Pons (tissue), 1 donor: ENCODE measurements around the gene KDM4C.

ENCODE experiments used
- DNase-seq: peaks from one replicate; pipeline ENCODE4 v3.0.0-alpha.2; 2016; ENCODE audit warnings: low spot score

Gene KDM4C

GRCh38 chr9:7211657-7212056 lies 453.9 kb downstream of the KDM4C start:
- DNase-seq = no peak

- peak; percentile 93 for DNase-seq
Measured at GRCh38 chr9:7212101-7212500, 454.3 kb downstream of the KDM4C start.

GRCh38 chr9:7216004-7216841 lies 458.4 kb downstream of the KDM4C start:
- DNase-seq = no peak

- DNase-seq = no peak
Measured at GRCh38 chr9:7223981-7224380, 466.2 kb downstream of the KDM4C start.
